Activated T-cell treated with anti-CD3 and anti-CD28 coated beads for 1 hour (primary cell): Measurements from ENCODE around the gene SLC38A10.

ENCODE experiments used
- DNase-seq: peaks from one replicate; pipeline ENCODE4 v3.0.0-alpha.2; 2020; ENCODE audit warnings: low read depth

The SLC38A10 gene

DNA sequence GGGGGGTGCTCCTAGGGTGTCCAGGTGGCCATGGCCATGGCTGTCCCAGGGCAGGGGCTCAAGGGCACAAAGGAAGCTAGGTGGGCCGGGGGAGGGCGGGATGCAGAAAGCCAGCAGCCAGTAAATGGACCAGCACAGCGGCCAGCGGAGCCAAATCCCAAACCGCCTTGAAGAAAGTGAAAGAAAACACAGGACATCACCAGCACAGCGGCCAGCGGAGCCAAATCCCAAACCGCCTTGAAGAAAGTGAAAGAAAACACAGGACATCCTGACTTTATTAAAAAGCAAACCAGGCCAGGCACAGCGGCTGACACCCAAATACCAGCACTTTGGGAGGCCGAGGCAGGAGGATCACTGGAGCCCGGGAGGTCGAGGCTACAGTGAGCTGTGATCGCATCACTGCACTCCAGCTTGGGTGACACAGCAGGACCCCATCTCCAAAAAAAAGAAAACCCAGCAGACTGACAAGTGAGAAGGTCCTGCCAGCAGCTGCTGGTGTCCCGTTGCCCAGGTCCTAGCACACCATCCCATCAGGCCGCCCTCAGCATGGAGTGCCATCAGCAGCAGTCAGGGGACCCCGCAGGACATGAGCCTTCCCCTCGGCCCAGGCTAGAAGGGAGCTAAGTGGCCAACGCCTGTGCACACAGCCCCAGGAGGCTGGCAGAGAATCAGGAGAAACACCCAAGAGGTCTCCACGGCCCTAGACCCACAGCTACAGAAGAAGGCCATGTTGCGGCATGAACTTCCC is 17.0 kb downstream of the SLC38A10 start:
- DNase-seq, result no peak

DNA sequence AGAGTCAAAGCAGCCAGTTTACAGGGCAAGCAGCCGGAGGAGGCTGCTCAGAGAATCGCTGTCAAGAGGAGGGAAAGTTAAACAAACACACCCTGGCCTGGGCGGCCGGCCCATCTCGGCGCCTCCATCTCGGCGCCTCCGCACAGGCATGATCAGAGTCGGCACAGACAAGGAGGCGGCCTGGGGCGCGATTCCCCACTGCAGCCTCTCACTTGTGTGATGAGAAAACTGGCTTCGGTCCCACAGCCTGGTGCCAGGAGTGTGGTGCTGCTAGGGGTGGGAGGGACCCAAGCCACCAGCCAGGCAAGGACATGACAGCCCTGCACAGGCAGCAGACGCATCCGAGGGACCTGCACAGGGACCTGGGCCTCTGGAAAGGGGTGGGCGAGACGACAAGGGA is 17.7 kb downstream of the SLC38A10 start:
- DNase-seq, result no peak

DNA sequence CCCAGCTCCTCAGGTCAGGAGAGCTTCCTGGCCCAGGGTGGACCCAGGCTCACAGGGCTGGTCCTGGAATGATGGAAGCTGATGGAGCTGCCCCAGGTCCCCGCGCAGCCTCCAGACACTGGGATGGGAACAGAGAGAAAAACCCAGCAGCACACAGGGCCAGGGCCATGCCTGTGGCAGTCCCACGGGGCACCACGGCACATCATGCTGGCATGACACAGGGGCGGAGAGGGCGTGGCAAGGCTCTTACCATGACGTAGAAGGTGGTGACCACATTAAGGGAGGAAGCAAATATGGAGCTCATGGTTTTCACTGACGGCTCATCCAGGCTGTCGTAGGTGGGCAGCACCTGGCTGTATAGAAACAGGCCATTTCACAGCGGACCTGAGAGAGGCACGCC is 18.3 kb downstream of the SLC38A10 start:
- no peak for DNase-seq

DNA sequence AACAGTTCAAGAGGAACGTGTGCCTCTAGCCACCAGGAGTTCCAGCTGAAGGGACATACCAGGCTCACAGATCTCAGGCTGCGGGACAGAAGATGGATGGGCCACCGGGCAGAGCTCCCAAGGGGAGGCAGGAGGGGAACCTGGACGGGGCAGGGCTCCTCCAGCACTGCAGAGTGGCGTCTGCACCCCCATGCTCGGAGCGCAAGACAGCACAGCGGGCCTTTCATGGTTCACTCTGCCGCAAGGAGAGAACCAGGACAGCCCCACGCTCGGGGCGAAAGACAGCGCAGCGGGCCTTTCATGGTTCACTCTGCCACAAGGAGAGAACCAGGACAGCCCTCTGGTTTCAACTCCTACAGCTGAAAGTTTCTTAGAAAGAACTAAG is 20.6 kb downstream of the SLC38A10 start:
- no peak for DNase-seq

DNA sequence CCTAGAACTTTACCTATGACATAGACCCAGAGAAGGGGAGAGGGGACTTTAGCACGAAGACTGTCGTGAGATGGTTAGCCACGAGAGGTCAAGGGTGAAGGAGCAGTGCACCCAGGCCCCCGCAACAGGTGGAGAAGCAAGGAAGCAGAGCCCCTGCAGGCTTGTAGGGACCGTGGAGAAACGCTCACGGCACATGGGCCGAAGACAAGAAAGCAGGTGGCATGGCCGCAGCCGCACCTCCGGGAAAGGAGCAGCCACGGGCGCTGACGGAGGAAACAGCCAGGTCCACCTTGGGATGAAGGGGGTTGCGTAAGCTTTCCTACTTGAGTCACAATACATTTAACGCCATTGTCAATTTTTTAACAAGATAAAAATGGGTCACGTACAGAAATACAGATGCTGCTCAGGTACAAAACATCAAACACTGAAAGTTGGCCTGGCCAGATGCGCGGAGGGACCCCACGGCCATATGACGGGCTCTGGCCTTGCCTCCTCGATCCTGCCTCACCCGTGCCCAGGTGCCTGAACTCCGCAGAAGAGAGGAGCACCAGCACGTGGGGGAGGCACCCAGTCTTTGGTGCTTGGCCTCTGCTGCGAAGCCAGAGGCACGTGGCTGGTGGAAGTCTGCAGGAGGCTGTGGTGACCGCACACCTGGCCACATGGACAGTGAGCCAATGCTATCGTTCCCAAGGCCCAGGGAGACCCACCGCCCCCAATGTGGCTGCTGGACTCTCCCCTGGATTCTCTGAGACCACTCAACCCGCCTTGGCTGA is 21.2 kb downstream of the SLC38A10 start:
- no peak for DNase-seq

GRCh38 chr17:81272616-81273015 is 22.5 kb downstream of the SLC38A10 start:
- no peak for DNase-seq

GRCh38 chr17:81271226-81271625 is 23.9 kb downstream of the SLC38A10 start:
- DNase-seq, result no peak

DNA sequence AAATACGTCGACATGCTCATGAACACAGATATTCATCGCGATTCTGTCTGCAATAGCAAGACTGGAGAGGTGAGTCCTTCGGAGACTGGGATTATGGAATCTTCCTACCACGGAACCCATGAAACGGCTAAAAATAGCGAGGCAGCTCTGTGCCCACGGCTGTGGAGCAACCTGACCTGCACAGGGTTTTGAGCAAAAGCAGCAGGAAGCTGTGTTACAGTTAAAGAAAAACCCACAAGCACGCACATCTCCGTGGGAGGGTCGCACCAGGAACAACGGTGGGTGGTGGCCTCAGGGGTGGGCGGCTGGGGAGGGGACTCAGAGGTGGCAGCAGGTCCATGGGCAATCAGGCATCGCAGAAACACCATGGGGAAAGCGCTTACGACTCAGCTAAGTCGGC is 24.8 kb downstream of the SLC38A10 start:
- no peak for DNase-seq

DNA sequence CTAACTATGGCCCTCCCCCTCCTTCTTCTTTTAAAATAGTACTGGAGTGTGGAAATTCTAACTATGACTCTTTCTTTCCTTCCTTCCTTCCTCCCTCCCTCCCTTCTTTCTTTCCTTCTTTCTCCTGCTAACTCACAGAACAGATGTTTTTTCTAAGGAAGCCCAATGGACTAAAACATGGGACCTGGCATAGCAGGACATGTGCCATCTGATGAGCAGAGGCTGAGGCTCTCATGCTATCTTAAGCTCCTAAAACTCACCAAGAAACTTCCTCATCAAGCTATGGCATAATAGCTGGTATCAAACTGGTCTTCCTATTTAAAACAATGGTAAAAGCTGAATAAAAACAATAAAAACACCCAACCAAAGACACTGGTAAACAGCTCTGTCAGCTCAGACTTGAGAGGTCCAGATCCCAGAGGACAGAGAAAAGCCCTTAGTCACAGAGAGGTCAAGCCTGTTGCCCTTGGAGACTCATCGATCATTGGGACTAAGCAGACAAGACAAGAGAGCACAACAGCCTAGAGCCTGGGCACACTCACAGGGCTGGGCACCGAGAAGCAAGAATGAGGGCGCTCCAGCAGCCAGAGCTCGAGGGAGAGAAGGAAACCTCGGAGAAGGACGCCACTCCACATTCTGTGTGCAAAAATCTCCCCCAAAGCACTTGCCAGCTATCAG is 27.6 kb downstream of the SLC38A10 start:
- no peak for DNase-seq

- DNase-seq, result no peak
Measured at GRCh38 chr17:81265576-81265975, 29.5 kb downstream of the SLC38A10 start.

DNA sequence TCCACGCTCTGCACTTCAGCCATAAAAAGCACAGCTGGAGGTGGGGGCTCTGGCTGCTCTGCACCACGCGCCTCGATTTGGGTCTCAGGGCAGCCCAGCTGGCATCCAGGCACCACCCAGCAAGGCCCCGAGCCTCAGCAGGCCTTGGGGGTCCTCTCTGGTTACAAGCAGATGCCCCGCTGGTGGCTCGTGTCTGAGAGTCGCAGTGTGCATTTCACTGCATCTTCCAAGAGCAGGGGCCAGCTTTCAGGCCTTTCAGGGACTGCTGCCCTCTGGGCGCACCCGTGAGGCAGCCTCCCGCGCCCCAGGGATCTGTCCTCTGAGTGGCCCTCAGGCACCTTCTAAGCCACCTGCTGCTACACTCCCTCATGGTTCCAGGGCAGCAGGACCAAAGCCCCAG is 30.5 kb downstream of the SLC38A10 start:
- no peak for DNase-seq

DNA sequence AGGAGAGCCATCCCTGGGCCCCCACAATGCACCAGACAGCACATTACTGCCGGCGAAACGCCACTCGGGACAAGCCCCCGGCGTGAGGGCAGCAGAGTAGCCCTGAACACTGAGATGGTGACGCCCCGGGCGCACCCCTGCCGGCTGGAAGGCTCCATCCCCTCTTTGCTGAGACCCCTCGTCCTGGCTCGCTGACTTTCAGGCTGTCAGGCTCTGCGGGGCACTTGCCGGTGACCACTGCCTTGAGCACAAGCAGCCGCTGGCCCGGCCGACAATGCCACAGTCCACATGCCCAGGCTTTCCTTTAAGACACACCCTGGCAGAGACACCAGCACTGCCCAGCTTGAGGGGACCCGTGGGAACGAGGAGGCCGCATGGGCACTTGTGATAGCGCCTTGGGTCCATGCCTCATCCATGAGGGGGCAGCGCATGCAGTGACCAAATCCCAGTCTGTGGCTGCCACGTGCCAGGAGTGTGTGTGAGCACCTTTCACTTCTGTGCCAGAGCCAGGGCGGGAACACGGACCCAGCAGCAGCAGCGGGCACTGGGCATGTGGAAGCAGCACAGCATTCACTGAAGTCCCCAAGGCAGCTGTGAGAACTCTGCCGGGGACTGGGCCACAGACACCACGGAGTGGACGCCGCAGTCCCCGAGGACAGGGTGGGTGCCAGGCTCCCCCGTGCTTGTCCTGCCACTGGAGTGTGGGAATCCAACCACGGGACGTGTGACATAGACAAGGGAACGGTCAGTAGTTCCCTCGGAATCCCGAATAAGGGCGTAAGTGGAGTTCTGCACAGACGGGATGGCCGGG is 31.5 kb downstream of the SLC38A10 start:
- no peak for DNase-seq

DNA sequence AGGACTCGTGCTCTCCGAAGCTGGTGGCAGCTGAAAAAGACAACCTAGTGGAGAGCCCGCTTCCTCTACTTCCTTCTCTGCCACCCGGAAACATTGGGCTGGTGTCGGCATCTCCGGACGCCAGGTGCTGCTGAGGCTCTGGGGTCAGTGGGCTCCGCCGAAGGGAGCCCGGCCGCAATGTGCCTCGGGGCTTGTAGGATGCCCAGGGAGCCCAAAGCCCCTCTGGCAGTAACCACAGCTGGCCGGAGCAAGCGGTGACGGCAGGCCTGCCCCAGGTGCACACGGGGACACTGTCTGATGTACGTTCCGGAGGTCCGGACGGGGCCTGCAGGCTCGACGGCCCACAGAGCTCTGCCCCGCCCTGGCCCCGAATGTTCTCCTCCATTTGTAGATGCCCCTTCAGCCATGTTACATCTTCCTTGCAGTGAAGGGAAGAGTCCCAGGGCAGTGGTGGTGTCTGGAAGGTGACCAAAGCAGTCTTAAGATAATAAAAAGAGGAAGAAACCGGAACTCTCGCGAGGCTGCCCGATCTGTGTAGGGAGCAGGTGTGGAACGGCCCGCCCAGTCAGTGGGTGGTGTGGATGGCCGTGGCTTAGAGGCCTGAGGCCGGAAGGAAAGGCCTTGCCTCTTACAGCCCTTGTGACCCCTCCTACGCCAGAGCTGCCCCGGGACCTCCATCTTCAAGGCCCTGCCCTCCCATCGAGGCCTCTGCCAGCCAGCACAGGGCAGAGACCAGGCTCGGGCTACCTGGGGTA is 33.3 kb downstream of the SLC38A10 start:
- DNase-seq, result no peak

- DNase-seq, result no peak
Measured at GRCh38 chr17:81261096-81261495, 34.0 kb downstream of the SLC38A10 start.

- no peak for DNase-seq
Measured at GRCh38 chr17:81260641-81261040, 34.5 kb downstream of the SLC38A10 start.

GRCh38 chr17:81260171-81260570 is 34.9 kb downstream of the SLC38A10 start:
- DNase-seq, result no peak

DNA sequence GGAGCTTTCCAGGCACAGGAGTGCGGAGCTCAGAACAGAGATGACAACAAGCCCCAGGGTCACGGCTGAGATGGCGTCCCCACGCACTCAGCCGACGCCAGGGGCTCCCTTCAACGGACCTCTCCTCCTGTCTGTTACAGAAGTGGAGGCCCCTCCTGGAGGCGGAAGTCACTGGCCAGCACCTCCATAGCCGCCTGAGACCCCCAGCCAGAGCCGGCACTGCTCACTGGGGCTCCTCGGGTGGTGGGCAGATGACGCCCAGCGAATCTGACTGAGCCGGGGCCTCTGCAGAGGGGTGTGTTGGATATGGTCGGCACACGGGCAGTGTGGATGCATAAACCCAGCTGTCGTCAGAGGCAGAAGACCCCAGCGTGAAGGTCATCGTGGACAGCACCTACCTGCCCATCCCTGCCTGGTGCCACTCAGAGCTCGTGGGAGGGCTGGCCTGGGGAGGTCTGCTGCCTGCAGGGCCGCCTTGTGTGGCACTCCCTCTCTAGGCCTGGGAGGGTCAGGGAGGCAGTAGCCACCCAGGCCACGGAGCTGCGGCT is 36.0 kb downstream of the SLC38A10 start:
- DNase-seq, result no peak

- DNase-seq, result no peak
Measured at GRCh38 chr17:81258292-81258691, 36.8 kb downstream of the SLC38A10 start.

DNA sequence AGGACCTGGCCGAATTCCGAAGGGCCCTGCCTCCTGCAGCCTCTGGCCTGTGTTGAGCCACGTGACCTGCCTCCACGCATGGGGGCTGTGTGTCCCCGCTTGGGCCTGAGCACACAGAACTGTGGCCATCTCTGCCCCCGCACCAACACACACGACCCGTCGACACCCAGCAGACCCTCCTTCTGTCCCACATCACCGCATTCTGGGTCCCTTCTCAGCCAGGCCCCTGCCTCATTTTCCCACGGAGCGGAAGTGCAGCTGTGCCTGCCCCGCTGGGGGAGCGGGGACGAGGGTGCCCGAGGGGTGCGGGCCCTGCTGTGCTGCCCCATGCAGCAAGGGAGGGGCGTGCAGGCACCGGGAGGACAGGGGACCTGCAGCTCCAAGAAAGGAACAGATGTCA is 37.6 kb downstream of the SLC38A10 start:
- no peak for DNase-seq

GRCh38 chr17:81256616-81257015 is 38.5 kb downstream of the SLC38A10 start:
- no peak for DNase-seq
